ENCODE measurements around the gene IRX6.

IRX6 gene

GRCh38 chr16:55350984-55351383, 27.0 kb downstream of the IRX6 start:
- in situ Hi-C loops (cut with HindIII; ENCODE audit: low pct_unique_long_range_greater_than_20kb, low sequenced_read_pairs): no loop called here
- TF ChIP-seq JUND (IDR thresholded peaks at IDR 0.05; ENCODE audit: low read depth): no peak
- DNase-seq (ENCODE audit: low read depth in 1 of 2, low spot score in 1 of 2): no peak

- no peak for TF ChIP-seq JUND (IDR thresholded peaks at IDR 0.05; ENCODE audit: low read depth)
- DNase-seq (ENCODE audit: low read depth in 1 of 2, low spot score in 1 of 2): no peak
- in situ Hi-C loops (cut with HindIII; ENCODE audit: low pct_unique_long_range_greater_than_20kb, low sequenced_read_pairs): no loop called here
Measured at GRCh38 chr16:55351936-55352335, 27.9 kb downstream of the IRX6 start.

- no peak for TF ChIP-seq JUND (IDR thresholded peaks at IDR 0.05; ENCODE audit: low read depth)
- in situ Hi-C loops (cut with HindIII; ENCODE audit: low pct_unique_long_range_greater_than_20kb, low sequenced_read_pairs): no loop called here
- DNase-seq (ENCODE audit: low read depth in 1 of 2, low spot score in 1 of 2): no peak
Measured at GRCh38 chr16:55357241-55357640, 33.2 kb downstream of the IRX6 start.

- DNase-seq (ENCODE audit: low read depth in 1 of 2, low spot score in 1 of 2): no peak
- in situ Hi-C loops (cut with HindIII; ENCODE audit: low pct_unique_long_range_greater_than_20kb, low sequenced_read_pairs): no loop called here
- no peak for TF ChIP-seq JUND (IDR thresholded peaks at IDR 0.05; ENCODE audit: low read depth)
Measured at GRCh38 chr16:55359946-55360345, 35.9 kb downstream of the IRX6 start.

- no peak for TF ChIP-seq JUND (IDR thresholded peaks at IDR 0.05; ENCODE audit: low read depth)
- no peak for DNase-seq (ENCODE audit: low read depth in 1 of 2, low spot score in 1 of 2)
- in situ Hi-C loops (cut with HindIII; ENCODE audit: low pct_unique_long_range_greater_than_20kb, low sequenced_read_pairs): no loop called here
Measured at GRCh38 chr16:55364811-55365210, 40.8 kb downstream of the IRX6 start.

- no peak for DNase-seq (ENCODE audit: low read depth in 1 of 2, low spot score in 1 of 2)
- no peak for TF ChIP-seq JUND (IDR thresholded peaks at IDR 0.05; ENCODE audit: low read depth)
Measured at GRCh38 chr16:55367301-55367811, 43.4 kb downstream of the IRX6 start.

GRCh38 chr16:55367866-55368603, 44.0 kb downstream of the IRX6 start:
- no peak for DNase-seq (ENCODE audit: low read depth in 1 of 2, low spot score in 1 of 2)
- in situ Hi-C loops (cut with HindIII; ENCODE audit: low pct_unique_long_range_greater_than_20kb, low sequenced_read_pairs): no loop called here
- TF ChIP-seq JUND (IDR thresholded peaks at IDR 0.05; ENCODE audit: low read depth): no peak

More at GRCh38 chr16:55367301-55367811, 43.4 kb downstream of the IRX6 start:
- in situ Hi-C loops (cut with HindIII; ENCODE audit: low pct_unique_long_range_greater_than_20kb, low sequenced_read_pairs): no loop called here

GRCh38 chr16:55369151-55369550, 45.1 kb downstream of the IRX6 start:
- DNase-seq (ENCODE audit: low read depth in 1 of 2, low spot score in 1 of 2): no peak
- TF ChIP-seq JUND (IDR thresholded peaks at IDR 0.05; ENCODE audit: low read depth): no peak
- in situ Hi-C loops (cut with HindIII; ENCODE audit: low pct_unique_long_range_greater_than_20kb, low sequenced_read_pairs): no loop called here

GRCh38 chr16:55370762-55371482, 46.9 kb downstream of the IRX6 start:
- in situ Hi-C loops (cut with HindIII; ENCODE audit: low pct_unique_long_range_greater_than_20kb, low sequenced_read_pairs): no loop called here
- TF ChIP-seq JUND (IDR thresholded peaks at IDR 0.05; ENCODE audit: low read depth): no peak
- peak; percentile 39 to 72 for DNase-seq (ENCODE audit: low read depth in 1 of 2, low spot score in 1 of 2)

- no peak for TF ChIP-seq JUND (IDR thresholded peaks at IDR 0.05; ENCODE audit: low read depth)
- no peak for DNase-seq (ENCODE audit: low read depth in 1 of 2, low spot score in 1 of 2)
- in situ Hi-C loops (cut with HindIII; ENCODE audit: low pct_unique_long_range_greater_than_20kb, low sequenced_read_pairs): no loop called here
Measured at GRCh38 chr16:55372792-55373488, 48.9 kb downstream of the IRX6 start.

- no peak for DNase-seq (ENCODE audit: low read depth in 1 of 2, low spot score in 1 of 2)
- in situ Hi-C loops (cut with HindIII; ENCODE audit: low pct_unique_long_range_greater_than_20kb, low sequenced_read_pairs): no loop called here
- no peak for TF ChIP-seq JUND (IDR thresholded peaks at IDR 0.05; ENCODE audit: low read depth)
Measured at GRCh38 chr16:55373489-55373832, 49.5 kb downstream of the IRX6 start.

GRCh38 chr16:55376045-55376444, 52.0 kb downstream of the IRX6 start:
- TF ChIP-seq JUND (IDR thresholded peaks at IDR 0.05; ENCODE audit: low read depth): no peak
- no peak for DNase-seq (ENCODE audit: low read depth in 1 of 2, low spot score in 1 of 2)
- in situ Hi-C loops (cut with HindIII; ENCODE audit: low pct_unique_long_range_greater_than_20kb, low sequenced_read_pairs): no loop called here

All from T47D (cell line).